SU-DHL-6 (cell line): ENCODE measurements around the gene ATP6V0B.

Source experiments
- H2AFZ ChIP-seq: fragments of 200-600 bp; sonication (generic); 2 replicates; pipeline ENCODE4 v1.6.1; 2014; ENCODE audit warnings: low read depth, mild to moderate bottlenecking, moderate library complexity, mixed read lengths, antibody characterized with exemption, low read length; ENCODE audit not compliant: severe bottlenecking
- H3F3A ChIP-seq: fragments of 200-600 bp; shearing (Covaris generic); 2 replicates; pipeline ENCODE4 v1.6.0; 2016; ENCODE audit warnings: antibody characterized with exemption, mild to moderate bottlenecking; ENCODE audit not compliant: insufficient read depth
- H3K27ac ChIP-seq: fragments of 200-600 bp; sonication (generic); 2 replicates; pipeline ENCODE4 v1.5.1; 2016; ENCODE audit warnings: low read depth, mild to moderate bottlenecking, low read length, moderate library complexity, mixed read lengths
- H3K27me3 ChIP-seq: fragments of 200-600 bp; sonication (generic), shearing (Covaris generic); 2 replicates; pipeline ENCODE4 v1.6.0; 2014; ENCODE audit warnings: mild to moderate bottlenecking, low read length
- H3K36me3 ChIP-seq: fragments of 200-600 bp; sonication (generic); 2 replicates; pipeline ENCODE4 v1.6.1; 2014; ENCODE audit warnings: mild to moderate bottlenecking, low read length, mixed read lengths
- H3K4me2 ChIP-seq: fragments of 300-600, 200-600 bp; shearing (Covaris generic), sonication (generic); 2 replicates; pipeline ENCODE4 v1.6.0; 2014; ENCODE audit warnings: low read length, low read depth, mild to moderate bottlenecking; ENCODE audit not compliant: poor library complexity, severe bottlenecking
- H3K4me3 ChIP-seq: fragments of 200-600 bp; sonication (generic); 2 replicates; pipeline ENCODE4 v1.5.1; 2014; ENCODE audit warnings: antibody characterized with exemption, low read length, mild to moderate bottlenecking, mixed read lengths; ENCODE audit not compliant: insufficient read depth, poor library complexity, severe bottlenecking
- H3K79me2 ChIP-seq: fragments of 200-600 bp; sonication (generic); 2 replicates; pipeline ENCODE4 v1.6.1; 2014; ENCODE audit warnings: mild to moderate bottlenecking, low read length, moderate library complexity; ENCODE audit not compliant: insufficient read depth
- H3K9ac ChIP-seq: fragments of 200-600 bp; sonication (generic); 2 replicates; pipeline ENCODE4 v1.7.0; 2014; ENCODE audit warnings: mild to moderate bottlenecking, low read length
- H3K9me2 ChIP-seq: fragments of 200-600 bp; sonication (generic); replicated peaks from 2 replicates; pipeline ENCODE4 v1.6.1; 2014; ENCODE audit warnings: low read length; ENCODE audit not compliant: insufficient read depth
- H3K9me3 ChIP-seq: fragments of 200-600 bp; sonication (generic); 2 replicates; pipeline ENCODE4 v1.6.1; 2014; ENCODE audit warnings: low read length, mixed read lengths; ENCODE audit not compliant: insufficient read depth
- H4K20me1 ChIP-seq: fragments of 200-600 bp; sonication (generic); 2 replicates; pipeline ENCODE4 v1.6.1; 2014; ENCODE audit warnings: low read depth, mild to moderate bottlenecking, antibody characterized with exemption, low read length, moderate library complexity, mixed read lengths
- CTCF ChIP-seq: fragments of 200-600 bp; sonication (generic); IDR thresholded peaks from one replicate; pipeline ENCODE4 v1.5.1; 2017; ENCODE audit warnings: antibody characterized with exemption, mild to moderate bottlenecking, low read length, moderate library complexity; ENCODE audit not compliant: insufficient read depth, poor library complexity, severe bottlenecking
- EZH2phosphoT487 ChIP-seq: fragments of 200-600 bp; sonication (generic), shearing (Covaris generic); conservative IDR thresholded peaks from 2 replicates; pipeline ENCODE4 v1.6.1; 2018; ENCODE audit warnings: mild to moderate bottlenecking, antibody characterized with exemption, low read length, moderate library complexity, mixed read lengths

ATP6V0B gene

GRCh38 chr1:43995984-43996732, 21.4 kb downstream of the ATP6V0B start:
- Histone ChIP-seq H4K20me1 (no peaks in the 10 kb centered on the region), H3K4me2 (no peak overlapping the region), H3K27me3 (no peaks in the 10 kb centered on the region), H3K9ac (no peak overlapping the region), H3K9me3 (no peaks in the 10 kb centered on the region), H3K36me3 (no peaks in the 10 kb centered on the region), H3K27ac (no peak overlapping the region), H3K4me3 (no peak overlapping the region), H3F3A (no peaks in the 10 kb centered on the region), H2AFZ (no peak overlapping the region), H3K9me2 (no peaks in the 10 kb centered on the region), H3K79me2 (no peaks in the 10 kb centered on the region)
- TF ChIP-seq EZH2phosphoT487 (no peak), CTCF (no peak)

- Histone ChIP-seq H3F3A (no peaks in the 10 kb centered on the region), H3K9me3 (no peaks in the 10 kb centered on the region), H3K79me2 (no peaks in the 10 kb centered on the region), H2AFZ (no peak overlapping the region), H3K9ac (no peak overlapping the region), H3K9me2 (no peaks in the 10 kb centered on the region), H4K20me1 (no peaks in the 10 kb centered on the region), H3K36me3 (no peaks in the 10 kb centered on the region), H3K27me3 (no peaks in the 10 kb centered on the region), H3K4me2 (no peak overlapping the region), H3K4me3 (no peak overlapping the region), H3K27ac (no peak overlapping the region)
- TF ChIP-seq EZH2phosphoT487, result no peak
- TF ChIP-seq CTCF, result no peak
These were observed 22.0 kb downstream of the ATP6V0B start for GRCh38 chr1:43996733-43997115.

GRCh38 chr1:43997295-43997999, 22.7 kb downstream of the ATP6V0B start:
- Histone ChIP-seq H3K4me3 (no peak overlapping the region), H4K20me1 (no peaks in the 10 kb centered on the region), H3K4me2 (no peak overlapping the region), H3K79me2 (no peaks in the 10 kb centered on the region), H3K27ac (no peak overlapping the region), H3K9ac (no peak overlapping the region), H2AFZ (no peak overlapping the region), H3K9me2 (no peaks in the 10 kb centered on the region), H3F3A (no peaks in the 10 kb centered on the region), H3K27me3 (no peaks in the 10 kb centered on the region), H3K36me3 (no peaks in the 10 kb centered on the region), H3K9me3 (no peaks in the 10 kb centered on the region)
- no peak for TF ChIP-seq CTCF
- TF ChIP-seq EZH2phosphoT487, result no peak
